ENCODE results near the gene ASCC2. TPM values are rescaled to one million over a fixed set of nuclear protein-coding genes. Genes with fewer than 3 reads are reported as not detected.
A peak's percentile ranks its signal among the peaks of the same experiment; 100 is the strongest.
"Not testable (repeated sequence)": the region's sequence is repeated elsewhere in the genome, so short reads cannot be mapped to it uniquely, and the experiment has no call there.

ASCC2 gene
- total RNA-seq = 46.9 TPM

GRCh38 chr22:29837741-29838598, at the start of gene ASCC2:
TSS of gene ASCC2 (minus strand) at chr22:29838274. CDS start at chr22:29832325, 5,949 bp downstream.
- ATAC-seq (peak; percentile 99), DNase-seq (ENCODE audit: low spot score) (peak; percentile 99)

GRCh38 chr22:29887358-29887757, 49.3 kb upstream of the ASCC2 start:
- DNase-seq (ENCODE audit: low spot score) (no peak), ATAC-seq (peak; percentile 9)

- no peak for ATAC-seq
- no peak for DNase-seq (ENCODE audit: low spot score)
Measured at GRCh38 chr22:29886596-29886995, 48.5 kb upstream of the ASCC2 start.

- ATAC-seq = no peak
Measured at GRCh38 chr22:29885610-29886009, 47.5 kb upstream of the ASCC2 start.

GRCh38 chr22:29883775-29884097, 45.7 kb upstream of the ASCC2 start:
- no peak for DNase-seq (ENCODE audit: low spot score)
- ATAC-seq = no peak

More at GRCh38 chr22:29885610-29886009, 47.5 kb upstream of the ASCC2 start:
- DNase-seq (ENCODE audit: low spot score) = no peak

- DNase-seq (ENCODE audit: low spot score) = peak; percentile 97
- peak; percentile 91 for ATAC-seq
Measured at GRCh38 chr22:29883045-29883774, 45.1 kb upstream of the ASCC2 start, which contains the start of gene MTMR3. TSS of gene MTMR3 (plus strand) at chr22:29883174. CDS start at chr22:29971060, 87,886 bp downstream.

- ATAC-seq (no peak), DNase-seq (ENCODE audit: low spot score) (no peak)
Measured at GRCh38 chr22:29882716-29883044, 44.6 kb upstream of the ASCC2 start.

GRCh38 chr22:29879753-29880152, 41.7 kb upstream of the ASCC2 start:
- DNase-seq (ENCODE audit: low spot score) (no peak), ATAC-seq (no peak)

- DNase-seq (ENCODE audit: low spot score) (no peak), ATAC-seq (no peak)
Measured at GRCh38 chr22:29877620-29878019, 39.5 kb upstream of the ASCC2 start.

- DNase-seq (ENCODE audit: low spot score) = no peak
- no peak for ATAC-seq
Measured at GRCh38 chr22:29873943-29874342, 35.9 kb upstream of the ASCC2 start.

GRCh38 chr22:29872989-29873388, 34.9 kb upstream of the ASCC2 start:
- peak; percentile 13 for ATAC-seq
- no peak for DNase-seq (ENCODE audit: low spot score)

GRCh38 chr22:29872144-29872893, 34.2 kb upstream of the ASCC2 start:
- ATAC-seq (no peak), DNase-seq (ENCODE audit: low spot score) (no peak)

- ATAC-seq (no peak), DNase-seq (ENCODE audit: low spot score) (no peak)
Measured at GRCh38 chr22:29871684-29872083, 33.6 kb upstream of the ASCC2 start.

GRCh38 chr22:29870574-29870973, 32.5 kb upstream of the ASCC2 start:
- ATAC-seq (no peak), DNase-seq (ENCODE audit: low spot score) (no peak)

- DNase-seq (ENCODE audit: low spot score) (no peak), ATAC-seq (no peak)
Measured at GRCh38 chr22:29867851-29868250, 29.8 kb upstream of the ASCC2 start.

- DNase-seq (ENCODE audit: low spot score) (peak; percentile 4), ATAC-seq (no peak)
Measured at GRCh38 chr22:29867260-29867659, 29.2 kb upstream of the ASCC2 start.

GRCh38 chr22:29865572-29865971, 27.5 kb upstream of the ASCC2 start:
- not testable (repeated sequence) for DNase-seq (ENCODE audit: low spot score); ATAC-seq

GRCh38 chr22:29861672-29862297, 23.7 kb upstream of the ASCC2 start:
- DNase-seq (ENCODE audit: low spot score) (peak; percentile 19), ATAC-seq (no peak)

- DNase-seq (ENCODE audit: low spot score) (no peak), ATAC-seq (peak; percentile 35)
Measured at GRCh38 chr22:29860006-29860766, 22.1 kb upstream of the ASCC2 start.

- DNase-seq (ENCODE audit: low spot score) = peak; percentile 18
- ATAC-seq = not testable (repeated sequence)
Measured at GRCh38 chr22:29859030-29859429, 21.0 kb upstream of the ASCC2 start.
